IMR-90 (cell line): ENCODE data around the gene EYS. TPM values are rescaled to one million over a fixed set of nuclear protein-coding genes. Genes with fewer than 3 reads are reported as not detected.
"Not testable (repeated sequence)": the region's sequence is repeated elsewhere in the genome, so short reads cannot be mapped to it uniquely, and the experiment has no call there.

Experiments used
- ATAC-seq: fragments of 200-7000 bp; cut with Tn5 transposase; 2 replicates; pipeline ENCODE4 v1.9.1; 2020; ENCODE audit warnings: low read depth, mild to moderate bottlenecking, moderate library complexity
- BruUV-seq: library from RNA; stranded (reverse); fragments of 400-500 nt; replicated peaks from 2 replicates; lab custom pipeline; 2021; lab: Mats Ljungman, UMichigan
- CTCF ChIA-PET: fragments of 300-600 bp; formaldehyde crosslinking; extraction: SDS; loops from one replicate; lab custom pipeline; 2021; ENCODE audit warnings: antibody characterized with exemption; lab: Yijun Ruan, JAX
- POLR2A ChIA-PET: fragments of 300-600 bp; sonication (Branson Sonifier 250); formaldehyde crosslinking; loops from one replicate; lab custom pipeline; 2022; ENCODE audit warnings: antibody characterized with exemption; ENCODE audit not compliant: unreplicated experiment; lab: Charles Lee
- DNase-seq: peaks from one replicate; pipeline ENCODE4 v3.0.0; 2013
- H2AFZ ChIP-seq: replicated peaks from 2 replicates; pipeline ENCODE3; 2013; ENCODE audit warnings: low read length, mild to moderate bottlenecking; ENCODE audit not compliant: poor library complexity
- H2AK5ac ChIP-seq: 2 replicates; pipeline ENCODE4 v1.6.1; 2013; ENCODE audit warnings: low read depth, low read length, inconsistent platforms
- H2AK9ac ChIP-seq: replicated peaks from 2 replicates; pipeline ENCODE3; 2013; ENCODE audit warnings: mild to moderate bottlenecking, low read depth, low read length, moderate library complexity; ENCODE audit not compliant: poor library complexity
- H2BK120ac ChIP-seq: 2 replicates; pipeline ENCODE4 v1.6.1; 2013; ENCODE audit warnings: low read depth, low read length, inconsistent platforms
- H2BK15ac ChIP-seq: 3 replicates; pipeline ENCODE4 v1.6.1; 2013; ENCODE audit warnings: low read depth, low read length, inconsistent platforms
- H2BK20ac ChIP-seq: 2 replicates; pipeline ENCODE4 v1.6.1; 2013; ENCODE audit warnings: low read depth, mild to moderate bottlenecking, inconsistent platforms, low read length, moderate library complexity
- H2BK5ac ChIP-seq: 2 replicates; pipeline ENCODE4 v1.6.1; 2013; ENCODE audit warnings: mild to moderate bottlenecking, low read depth, low read length, inconsistent platforms; ENCODE audit not compliant: poor library complexity, severe bottlenecking
- H3K14ac ChIP-seq: replicated peaks from 2 replicates; pipeline ENCODE4 v1.6.1; 2013; ENCODE audit warnings: low read depth, low read length, inconsistent platforms
- H3K18ac ChIP-seq: 2 replicates; pipeline ENCODE4 v1.6.1; 2013; ENCODE audit warnings: low read depth, low read length, control low read depth
- H3K23ac ChIP-seq: 2 replicates; pipeline ENCODE4 v1.6.1; 2013; ENCODE audit warnings: low read depth, low read length, inconsistent platforms
- H3K27ac ChIP-seq: 2 replicates; pipeline ENCODE4 v1.5.1; 2013; ENCODE audit warnings: mild to moderate bottlenecking, control low read depth, low read length; ENCODE audit not compliant: insufficient read depth
- H3K27me3 ChIP-seq: 2 replicates; pipeline ENCODE4 v1.6.1; 2013; ENCODE audit warnings: low read length; ENCODE audit not compliant: control insufficient read depth, insufficient read depth
- H3K36me3 ChIP-seq: 2 replicates; pipeline ENCODE4 v1.6.1; 2013; ENCODE audit warnings: low read length, mixed read lengths; ENCODE audit not compliant: control insufficient read depth, insufficient read depth
- H3K4ac ChIP-seq: 2 replicates; pipeline ENCODE4 v1.6.1; 2013; ENCODE audit warnings: low read depth, low read length, inconsistent platforms
- H3K4me1 ChIP-seq: 2 replicates; pipeline ENCODE4 v1.6.1; 2013; ENCODE audit warnings: low read length, mixed read lengths; ENCODE audit not compliant: control insufficient read depth, insufficient read depth
- H3K4me2 ChIP-seq: 2 replicates; pipeline ENCODE4 v1.6.1; 2013; ENCODE audit warnings: low read depth, mild to moderate bottlenecking, control low read depth, low read length, moderate library complexity
- H3K4me3 ChIP-seq: 2 replicates; pipeline ENCODE4 v1.5.1; 2013; ENCODE audit warnings: low read depth, mild to moderate bottlenecking, control low read depth, low read length, moderate library complexity; ENCODE audit not compliant: insufficient read depth
- H3K56ac ChIP-seq: 2 replicates; pipeline ENCODE4 v1.6.1; 2013; ENCODE audit warnings: low read length, inconsistent platforms; ENCODE audit not compliant: insufficient read depth; ENCODE audit errors: extremely low read depth
- H3K79me1 ChIP-seq, 2 experiments: 2 replicates each; pipeline ENCODE4 v1.6.1; 2013; ENCODE audit warnings: low read length in 2 of 2, inconsistent platforms in 1 of 2, low read depth in 1 of 2
- H3K9ac ChIP-seq: 2 replicates; pipeline ENCODE4 v1.6.1; 2013; ENCODE audit warnings: low read depth, low read length, control low read depth
- H3K9me1 ChIP-seq: 2 replicates; pipeline ENCODE4 v1.6.1; 2013; ENCODE audit warnings: low read length, inconsistent platforms; ENCODE audit not compliant: insufficient read depth
- H3K9me3 ChIP-seq: 2 replicates; pipeline ENCODE4 v1.6.1; 2013; ENCODE audit warnings: low read length; ENCODE audit not compliant: control insufficient read depth, insufficient read depth
- H4K20me1 ChIP-seq: 2 replicates; pipeline ENCODE4 v1.6.1; 2013; ENCODE audit warnings: low read length, inconsistent platforms; ENCODE audit not compliant: insufficient read depth
- H4K5ac ChIP-seq: 2 replicates; pipeline ENCODE4 v1.6.1; 2013; ENCODE audit warnings: mild to moderate bottlenecking, low read depth, low read length, control low read depth
- H4K8ac ChIP-seq, 2 experiments: 2 replicates each; pipeline ENCODE4 v1.6.1; 2013; ENCODE audit warnings: low read depth in 2 of 2, low read length in 2 of 2, control low read depth in 1 of 2, inconsistent platforms in 1 of 2
- H4K91ac ChIP-seq: 2 replicates; pipeline ENCODE4 v1.6.1; 2013; ENCODE audit warnings: low read depth, low read length, inconsistent platforms; ENCODE audit not compliant: insufficient read depth
- FOS ChIP-seq: fragments of 150-350 bp; IDR thresholded peaks from 2 replicates; pipeline ENCODE4 v1.6.1; 2016; ENCODE audit warnings: low read depth, low read length
- MAFK ChIP-seq: IDR thresholded peaks from 2 replicates; pipeline ENCODE4 v1.6.1; 2012; ENCODE audit warnings: low read depth, low read length, improper control_type of control experiment
- MAZ ChIP-seq: IDR thresholded peaks from 2 replicates; pipeline ENCODE4 v1.6.1; 2012; ENCODE audit warnings: low read depth, mild to moderate bottlenecking, low read length, improper control_type of control experiment, moderate library complexity, borderline replicate concordance
- MXI1 ChIP-seq: IDR thresholded peaks from 2 replicates; pipeline ENCODE4 v1.6.1; 2012; ENCODE audit warnings: low read depth, mild to moderate bottlenecking, low read length, moderate library complexity, borderline replicate concordance
- POLR2A ChIP-seq: IDR thresholded peaks from 2 replicates; pipeline ENCODE4 v1.6.1; 2012; ENCODE audit warnings: mild to moderate bottlenecking, low read depth, low read length
- RAD21 ChIP-seq: IDR thresholded peaks from 2 replicates; pipeline ENCODE4 v1.6.1; 2012; ENCODE audit warnings: low read length, improper control_type of control experiment
- RFX5 ChIP-seq: IDR thresholded peaks from 2 replicates; pipeline ENCODE4 v1.8.0; 2012; ENCODE audit warnings: low read depth, mild to moderate bottlenecking, low read length, moderate library complexity
- SMC3 ChIP-seq: fragments of 150-350 bp; IDR thresholded peaks from 2 replicates; pipeline ENCODE4 v1.6.1; 2016; ENCODE audit warnings: low read depth, mild to moderate bottlenecking, antibody characterized with exemption, low read length, moderate library complexity
- WGBS, 2 experiments: methylation state at CpG; one replicate each; pipeline versions ENCODE4 v1.1.5 to v1.1.7; 2013; ENCODE audit warnings: missing lambda C conversion rate in 2 of 2; ENCODE audit not compliant: insufficient read length in 1 of 2; ENCODE audit errors: extremely low coverage in 2 of 2; 5-methylcytosine and 5-hydroxymethylcytosine counted together
- dilution Hi-C: fragments of 300-500 bp; cut with HindIII; formaldehyde crosslinking; loops from one replicate; pipeline ENCODE4 v1.14.3; 2018; ENCODE audit warnings: low sequenced_read_pairs; ENCODE audit not compliant: unreplicated experiment
- in situ Hi-C: fragments of 300-500 bp; cut with MboI; formaldehyde crosslinking; loops from 3 replicates; pipeline ENCODE4 v1.14.3; 2019; ENCODE audit warnings: low sequenced_read_pairs, inconsistent platforms, mixed read lengths
- intact Hi-C: fragments of 100-400 bp; cut with micrococcal nuclease; formaldehyde crosslinking; loops from 2 replicates; pipeline ENCODE4 v1.10.0; 2022
- polyA plus RNA-seq, 3 experiments: library from polyadenylated mRNA; depleted of rRNA; stranded (reverse); fragments of >200 nt; gene quantifications; 2 replicates each; pipeline ENCODE4 v1.2.3, GENCODE V29; 2012; ENCODE audit warnings: low replicate concordance in 1 of 3
- total RNA-seq: library from RNA; depleted of rRNA; stranded (reverse); fragments of >200 nt; gene quantifications from 2 replicates; pipeline ENCODE4 v1.2.3, GENCODE V29; 2012
- TF ChIP-seq, protein P1 (sequence below): conservative IDR thresholded peaks from 2 replicates; pipeline ENCODE4 v1.5.1; 2012; ENCODE audit warnings: mild to moderate bottlenecking, low read depth, low read length, improper control_type of control experiment

EYS gene
- total and polyA plus RNA-seq, 2 of the 4 experiments (the other 2 are of a cell fraction), result under 0.01 TPM; not detected in 1

DNA sequence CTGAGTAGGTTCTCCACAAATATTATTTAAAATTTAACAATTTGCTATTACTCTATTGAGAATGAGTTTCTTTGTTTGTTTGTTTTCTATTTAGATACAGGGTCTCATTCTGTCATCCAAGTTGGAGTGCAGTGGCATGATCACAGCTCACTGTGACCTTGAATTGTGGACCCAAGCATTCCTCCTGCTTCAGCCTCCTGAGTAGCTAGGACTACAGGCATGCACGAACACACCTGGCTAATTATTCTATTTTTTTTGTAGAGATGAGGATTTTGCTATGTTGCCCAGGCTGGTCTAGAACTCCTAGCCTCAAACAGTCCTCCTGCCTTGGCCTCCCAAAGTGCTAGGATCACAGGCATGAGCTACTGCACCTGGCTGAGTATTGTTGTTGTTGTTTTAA, 1949.2 kb downstream of the EYS start:
- H3K9me3 ChIP-seq, result no peaks in the 10 kb centered on the region
- no peak overlapping the region for H3K56ac ChIP-seq
- H3K4me3 ChIP-seq, result no peak overlapping the region
- H2AK9ac ChIP-seq, result no peak overlapping the region
- H3K23ac ChIP-seq, result no peak overlapping the region
- no peaks in the 10 kb centered on the region for H3K36me3 ChIP-seq
- no peak overlapping the region for H3K9ac ChIP-seq
- H3K9me1 ChIP-seq, result no peaks in the 10 kb centered on the region
- peaks cover 3% of the 10 kb centered on the region for H3K27me3 ChIP-seq
- BruUV-seq, result no TSS peak
- H3K14ac ChIP-seq, result no peak overlapping the region
- ATAC-seq (no peak), DNase-seq (no peak)
- dilution Hi-C loops, result no loop called here
- H2AFZ ChIP-seq, result no peak overlapping the region
- H3K4me2 ChIP-seq, result no peak overlapping the region
- no peak overlapping the region for H3K27ac ChIP-seq
- WGBS, 2 experiments, result no CpG with 5 or more reads among the region's 1 CpG
- no peak overlapping the region for H4K5ac ChIP-seq
- H4K91ac ChIP-seq, result no peak overlapping the region
- H3K4me1 ChIP-seq, result no peaks in the 10 kb centered on the region
- intact Hi-C loops, result no loop called here
- H2BK20ac ChIP-seq, result no peak overlapping the region
- H3K4ac ChIP-seq, result no peak overlapping the region
- ChIA-PET POLR2A (interaction anchor here (0.6 kb wide), 1 partner anchor 393 kb away, joined by 4 read pairs; no protein-coding TSS in a partner anchor), CTCF (interaction anchor here (1.9 kb wide), 1 partner anchor 159 kb away, joined by 7 read pairs; no protein-coding TSS in a partner anchor)
- H2BK15ac ChIP-seq, result no peak overlapping the region
- H2BK120ac ChIP-seq, result no peak overlapping the region
- no peaks in the 10 kb centered on the region for H3K79me1 ChIP-seq
- H2AK5ac ChIP-seq, result no peak overlapping the region
- TF ChIP-seq RFX5 (no peak), MAZ (no peak), FOS (no peak), POLR2A (no peak), SMC3 (no peak), RAD21 (no peak), MAFK (no peak), MXI1 (no peak)
- TF ChIP-seq, protein P1, sequence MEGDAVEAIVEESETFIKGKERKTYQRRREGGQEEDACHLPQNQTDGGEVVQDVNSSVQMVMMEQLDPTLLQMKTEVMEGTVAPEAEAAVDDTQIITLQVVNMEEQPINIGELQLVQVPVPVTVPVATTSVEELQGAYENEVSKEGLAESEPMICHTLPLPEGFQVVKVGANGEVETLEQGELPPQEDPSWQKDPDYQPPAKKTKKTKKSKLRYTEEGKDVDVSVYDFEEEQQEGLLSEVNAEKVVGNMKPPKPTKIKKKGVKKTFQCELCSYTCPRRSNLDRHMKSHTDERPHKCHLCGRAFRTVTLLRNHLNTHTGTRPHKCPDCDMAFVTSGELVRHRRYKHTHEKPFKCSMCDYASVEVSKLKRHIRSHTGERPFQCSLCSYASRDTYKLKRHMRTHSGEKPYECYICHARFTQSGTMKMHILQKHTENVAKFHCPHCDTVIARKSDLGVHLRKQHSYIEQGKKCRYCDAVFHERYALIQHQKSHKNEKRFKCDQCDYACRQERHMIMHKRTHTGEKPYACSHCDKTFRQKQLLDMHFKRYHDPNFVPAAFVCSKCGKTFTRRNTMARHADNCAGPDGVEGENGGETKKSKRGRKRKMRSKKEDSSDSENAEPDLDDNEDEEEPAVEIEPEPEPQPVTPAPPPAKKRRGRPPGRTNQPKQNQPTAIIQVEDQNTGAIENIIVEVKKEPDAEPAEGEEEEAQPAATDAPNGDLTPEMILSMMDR, result no peak
- H4K8ac ChIP-seq, result no peak overlapping the region
- in situ Hi-C loops, result no loop called here
- H3K18ac ChIP-seq, result no peak overlapping the region
- H2BK5ac ChIP-seq, result no peak overlapping the region
- no peaks in the 10 kb centered on the region for H4K20me1 ChIP-seq

DNA sequence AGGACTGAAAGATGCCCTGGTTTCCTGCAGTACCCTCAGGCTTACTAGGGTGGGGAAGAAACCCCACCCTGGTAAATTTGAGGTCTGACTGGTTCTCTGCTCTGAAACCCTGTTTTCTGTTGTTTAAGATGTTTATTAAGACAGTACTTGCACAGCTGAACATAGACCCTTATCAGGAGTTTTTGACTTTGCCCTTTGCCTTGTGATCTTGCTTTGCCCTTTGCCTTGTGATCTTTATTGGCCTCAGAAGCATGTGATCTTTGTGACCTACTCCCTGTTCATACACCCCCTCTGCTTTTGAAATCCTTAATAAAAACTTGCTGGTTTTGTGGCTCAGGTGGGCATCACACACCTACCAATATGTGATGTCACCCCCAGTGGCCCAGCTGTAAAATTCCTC, 1949.8 kb downstream of the EYS start:
- dilution Hi-C loops, result not testable (repeated sequence)

More for the DNA sequence above, 1949.8 kb downstream of the EYS start:
- in situ Hi-C loops, H3K14ac ChIP-seq, H4K8ac ChIP-seq, H3K79me1 ChIP-seq, H3K36me3 ChIP-seq, H3K9ac ChIP-seq, H3K4me3 ChIP-seq, H2BK20ac ChIP-seq, H3K27me3 ChIP-seq, H3K4me1 ChIP-seq, H2AFZ ChIP-seq, H3K27ac ChIP-seq, H3K9me3 ChIP-seq, BruUV-seq, DNase-seq, H2BK5ac ChIP-seq, H3K56ac ChIP-seq, H3K9me1 ChIP-seq, H4K91ac ChIP-seq, H4K5ac ChIP-seq, H3K23ac ChIP-seq, POLR2A ChIA-PET, H2AK9ac ChIP-seq, intact Hi-C loops, H3K18ac ChIP-seq, H4K20me1 ChIP-seq, ATAC-seq, H3K4ac ChIP-seq, H2BK120ac ChIP-seq, H2BK15ac ChIP-seq, H3K4me2 ChIP-seq, H2AK5ac ChIP-seq: not testable (repeated sequence)
- CTCF ChIA-PET, result interaction anchor here (1.9 kb wide), 1 partner anchor 159 kb away, joined by 7 read pairs; no protein-coding TSS in a partner anchor
